Measurements from ENCODE around the gene MACROD2.
"Not testable (repeated sequence)": the region's sequence is repeated elsewhere in the genome, so short reads cannot be mapped to it uniquely, and the experiment has no call there.

MACROD2 gene

DNA sequence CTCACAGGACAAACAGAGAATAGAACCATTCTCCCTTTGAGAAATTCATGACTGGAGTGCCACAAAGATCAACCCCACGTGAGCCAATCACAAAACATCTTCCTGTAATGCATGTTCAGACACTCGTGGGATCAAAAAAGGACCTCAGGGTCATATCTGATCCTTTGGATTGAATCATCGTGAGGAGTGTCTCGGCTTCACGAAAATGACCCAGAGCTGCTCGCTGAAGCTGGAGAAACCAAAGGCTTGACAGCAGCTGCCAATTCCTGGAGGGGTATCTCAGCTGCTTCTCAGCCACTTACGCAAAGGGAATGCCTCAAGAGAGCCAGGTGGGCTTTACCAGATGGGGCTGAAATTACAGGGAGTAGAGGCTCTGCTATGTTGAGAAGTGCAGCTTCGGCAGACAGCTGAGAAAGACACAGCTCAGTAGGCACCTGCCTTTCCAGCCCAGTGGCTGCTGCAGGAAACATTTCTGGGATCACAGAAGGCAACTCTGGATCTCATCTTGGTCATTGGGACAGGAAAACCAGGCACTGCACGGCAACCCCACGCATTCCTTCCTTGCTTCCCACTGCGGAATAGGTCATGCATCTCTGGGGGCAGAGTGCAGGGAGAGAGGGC lies 1764.8 kb downstream of the MACROD2 start:
- DNase-seq (ENCODE audit: low spot score): peak; percentile 44

DNA sequence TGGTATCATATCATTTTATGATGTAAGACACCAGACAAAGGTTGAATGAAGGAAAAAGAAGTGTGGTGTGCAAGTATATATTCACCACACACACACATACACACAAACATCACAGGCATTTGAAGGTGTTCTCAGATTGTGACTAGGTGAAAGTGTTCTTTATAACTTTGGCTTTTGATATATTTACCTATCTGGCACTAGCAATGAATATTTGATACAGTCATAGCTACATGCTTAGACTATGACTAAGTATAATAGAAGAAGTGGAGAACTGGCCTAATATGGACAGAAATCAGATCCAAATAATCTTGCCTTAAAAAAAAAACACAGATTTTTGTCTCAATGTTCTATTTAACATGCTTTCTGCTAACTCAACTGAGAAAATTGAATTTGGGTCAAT lies 1768.0 kb downstream of the MACROD2 start:
- peak; percentile 49 for DNase-seq (ENCODE audit: low spot score)

GRCh38 chr20:15767586-15767985 lies 1772.3 kb downstream of the MACROD2 start:
- no peak for DNase-seq (ENCODE audit: low spot score)

GRCh38 chr20:15767999-15768741 lies 1772.9 kb downstream of the MACROD2 start:
- no peak for DNase-seq (ENCODE audit: low spot score)

GRCh38 chr20:15772826-15773225 lies 1777.5 kb downstream of the MACROD2 start:
- DNase-seq (ENCODE audit: low spot score): no peak

- no peak for DNase-seq (ENCODE audit: low spot score)
Measured at GRCh38 chr20:15774926-15775325, 1779.6 kb downstream of the MACROD2 start.

DNA sequence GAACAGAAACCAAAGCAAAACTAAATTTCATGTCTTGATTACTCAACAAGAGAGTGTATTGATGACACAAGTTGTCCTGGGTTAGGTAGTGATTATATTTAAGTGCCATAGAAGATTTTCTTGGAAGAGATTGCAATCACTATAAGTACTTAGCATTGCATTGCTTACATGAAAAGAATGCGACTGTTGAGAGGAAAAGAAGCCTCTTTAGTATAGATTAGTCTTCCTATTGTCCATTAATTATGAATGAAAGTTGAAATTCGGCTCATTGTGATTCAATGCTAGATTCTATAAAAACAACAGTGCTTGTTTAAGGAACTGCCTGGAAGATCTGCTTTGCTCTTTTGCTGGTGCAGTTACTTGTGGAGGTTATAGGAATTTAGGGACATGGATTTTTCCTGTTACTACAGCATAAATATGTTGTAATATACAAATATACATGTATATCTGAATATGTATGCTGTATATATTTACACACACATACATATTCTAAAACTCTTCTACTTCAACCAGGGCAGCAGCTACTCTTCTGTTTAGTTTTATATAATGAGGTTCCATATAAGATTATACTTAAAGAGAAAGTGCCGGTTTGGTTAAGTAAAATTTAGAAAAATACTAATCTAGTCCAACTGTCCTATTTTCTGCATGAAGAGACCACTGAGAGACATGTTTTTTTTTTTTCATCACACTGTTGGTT lies 1781.6 kb downstream of the MACROD2 start:
- DNase-seq (ENCODE audit: low spot score): no peak

- no peak for DNase-seq (ENCODE audit: low spot score)
Measured at GRCh38 chr20:15784020-15784419, 1788.7 kb downstream of the MACROD2 start.

DNA sequence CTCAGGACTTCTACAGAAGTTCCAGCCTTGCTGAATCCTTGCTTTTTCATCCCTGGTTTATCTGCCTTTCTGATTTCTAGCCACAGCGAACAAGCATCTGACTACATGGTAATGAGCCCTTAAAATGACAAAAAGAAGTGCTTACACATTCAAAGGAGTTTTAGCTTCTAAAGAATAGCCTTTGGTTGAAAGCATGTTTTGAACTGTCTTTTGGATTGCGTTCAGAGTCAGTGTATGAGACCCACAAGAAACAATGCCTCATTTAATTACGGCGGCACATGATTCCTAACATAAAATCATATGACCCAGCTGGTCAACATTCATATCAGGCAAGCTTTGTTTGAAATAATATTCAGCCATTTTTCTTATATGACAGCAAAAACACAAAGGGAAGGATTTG lies 1793.8 kb downstream of the MACROD2 start:
- DNase-seq (ENCODE audit: low spot score): no peak

DNA sequence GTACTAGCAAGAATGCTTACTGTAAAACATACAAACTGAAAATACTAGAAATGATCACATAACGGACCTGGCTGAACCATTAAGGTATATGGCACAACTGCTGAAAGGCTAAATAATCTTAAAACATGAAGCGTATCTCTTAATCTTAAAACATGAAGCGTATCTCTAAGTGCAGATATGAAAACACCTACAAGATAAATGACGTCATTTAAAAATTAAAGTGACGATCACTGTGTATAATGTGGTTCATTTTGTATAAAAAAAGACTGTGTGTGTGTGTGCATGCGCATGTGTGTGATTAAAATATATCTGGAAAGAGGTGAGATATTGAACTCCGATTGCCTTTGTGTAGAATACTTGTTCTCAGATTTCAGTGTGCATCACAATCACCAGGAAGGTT lies 1797.5 kb downstream of the MACROD2 start:
- no peak for DNase-seq (ENCODE audit: low spot score)

DNA sequence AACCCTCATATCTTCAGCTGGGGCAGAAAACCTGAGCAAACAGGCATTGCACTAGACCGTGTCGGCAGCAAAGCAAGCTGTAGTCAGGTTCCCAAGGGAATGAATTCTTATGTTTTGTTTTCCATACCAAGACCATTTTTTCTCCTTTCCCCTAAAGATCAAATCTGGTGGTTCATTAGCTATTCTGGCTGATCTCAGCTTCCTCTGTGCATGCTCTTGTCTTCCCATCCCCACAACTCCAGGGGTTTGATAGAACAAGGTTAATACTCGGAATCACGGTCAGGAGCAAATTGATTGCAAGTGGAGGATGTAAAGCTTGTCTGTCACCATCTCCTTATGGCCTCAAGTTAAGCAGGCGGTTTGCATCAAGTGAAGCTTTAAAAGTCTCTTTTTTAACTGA lies 1799.1 kb downstream of the MACROD2 start:
- DNase-seq (ENCODE audit: low spot score): no peak

- no peak for DNase-seq (ENCODE audit: low spot score)
Measured at GRCh38 chr20:15795305-15796019, 1800.1 kb downstream of the MACROD2 start.

DNA sequence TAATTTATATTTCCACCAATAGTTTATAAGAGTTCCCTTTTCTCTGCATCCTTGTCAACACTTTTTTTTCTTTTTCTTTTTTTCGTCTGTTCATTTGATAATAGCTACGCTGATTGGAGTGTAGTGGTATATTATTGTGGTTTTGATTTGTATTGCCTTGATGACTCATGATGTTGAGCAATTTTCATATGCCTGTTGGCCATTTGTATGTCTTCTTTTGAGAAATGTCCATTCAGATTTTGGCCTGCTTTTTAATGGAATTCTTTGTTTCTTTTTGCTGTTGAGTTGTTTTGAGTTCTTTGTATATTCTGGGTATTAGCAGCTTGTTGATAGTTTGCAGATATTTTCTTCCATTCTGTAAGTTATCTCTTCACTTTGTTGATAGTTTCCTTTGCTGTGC lies 1804.6 kb downstream of the MACROD2 start:
- DNase-seq (ENCODE audit: low spot score): no peak

- DNase-seq (ENCODE audit: low spot score): no peak
Measured at GRCh38 chr20:15802020-15802419, 1806.7 kb downstream of the MACROD2 start.

DNA sequence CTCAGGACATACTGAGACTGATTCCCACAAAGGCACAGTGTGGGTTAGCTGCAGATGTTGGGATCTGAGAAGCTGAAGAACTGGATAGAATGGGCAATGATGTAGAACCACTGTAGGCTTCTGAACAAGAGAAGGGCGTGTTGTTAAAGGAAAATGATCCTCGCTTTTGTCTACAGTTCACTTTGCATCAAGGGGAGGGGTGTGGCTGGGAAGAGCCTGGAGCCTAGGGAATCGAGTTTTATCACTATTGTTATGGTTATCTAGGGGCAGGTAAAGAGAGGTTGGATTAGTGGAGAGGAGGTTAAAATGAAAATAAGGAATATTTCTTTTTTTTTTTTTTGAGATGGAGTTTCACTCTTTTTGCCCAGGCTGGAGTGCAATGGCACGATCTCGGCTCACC lies 1809.8 kb downstream of the MACROD2 start:
- DNase-seq (ENCODE audit: low spot score): no peak

DNA sequence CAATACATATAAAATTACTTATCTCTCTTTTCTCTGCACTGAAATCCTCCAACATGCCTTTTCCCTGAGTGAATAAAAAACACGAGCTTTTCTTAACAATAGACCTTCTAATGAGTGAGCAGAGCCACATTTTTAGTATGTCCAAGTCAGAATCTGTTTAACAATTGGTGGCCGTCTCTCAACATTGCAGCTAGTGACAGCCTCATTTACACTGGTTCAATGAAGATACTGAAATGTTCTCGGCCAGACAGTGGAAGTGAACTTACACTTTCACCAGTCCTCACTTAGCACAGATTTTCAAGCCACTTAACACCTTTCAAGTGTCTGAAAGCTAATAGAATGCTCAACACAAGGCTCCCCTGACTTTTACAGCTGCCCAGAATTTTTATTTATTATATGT lies 1810.8 kb downstream of the MACROD2 start:
- no peak for DNase-seq (ENCODE audit: low spot score)

- no peak for DNase-seq (ENCODE audit: low spot score)
Measured at GRCh38 chr20:15807271-15807670, 1812.0 kb downstream of the MACROD2 start.

- not testable (repeated sequence) for DNase-seq (ENCODE audit: low spot score)
Measured at GRCh38 chr20:15807771-15808170, 1812.5 kb downstream of the MACROD2 start.

- DNase-seq (ENCODE audit: low spot score): no peak
Measured at GRCh38 chr20:15811951-15812350, 1816.6 kb downstream of the MACROD2 start.

GRCh38 chr20:15812696-15813095 lies 1817.4 kb downstream of the MACROD2 start:
- no peak for DNase-seq (ENCODE audit: low spot score)

- peak; percentile 33 for DNase-seq (ENCODE audit: low spot score)
Measured at GRCh38 chr20:15814360-15814759, 1819.0 kb downstream of the MACROD2 start.

DNA sequence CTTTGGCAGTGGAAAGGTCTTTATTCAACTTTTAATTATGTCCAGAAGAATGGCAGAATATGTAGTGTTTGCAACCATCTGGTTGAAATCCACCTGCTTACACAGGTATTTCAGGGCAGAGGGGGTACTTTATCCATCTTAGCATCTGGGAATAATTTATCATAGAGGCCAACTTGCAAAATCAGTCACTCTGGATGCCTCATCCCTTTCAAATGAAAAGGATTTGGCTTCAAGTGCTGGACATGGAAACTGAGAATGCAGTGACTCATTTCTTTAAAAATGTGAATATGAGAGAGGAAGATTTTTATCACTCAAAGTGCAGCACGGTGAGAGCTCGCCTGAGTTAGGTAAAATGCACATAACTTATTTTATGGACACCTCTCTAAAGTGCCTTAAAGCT lies 1819.6 kb downstream of the MACROD2 start:
- DNase-seq (ENCODE audit: low spot score): peak; percentile 58

DNA sequence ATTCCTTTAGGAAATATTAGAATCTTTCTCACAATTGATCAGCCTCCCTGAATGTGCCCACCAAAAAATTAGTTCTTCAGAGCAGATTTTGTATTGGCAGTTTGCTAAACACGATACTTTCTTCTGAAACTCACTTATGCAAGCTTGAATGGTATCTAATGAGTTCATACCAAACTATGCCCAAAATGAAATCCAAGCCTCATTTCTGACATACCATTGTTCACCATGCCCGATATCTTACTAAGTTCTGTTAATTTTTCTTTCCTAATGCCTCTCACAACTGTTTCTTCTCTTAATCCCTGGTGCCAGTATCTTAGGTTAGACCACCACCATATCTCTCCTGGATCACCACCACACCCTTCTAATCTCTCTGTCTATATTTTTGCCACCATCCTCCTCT lies 1822.0 kb downstream of the MACROD2 start:
- DNase-seq (ENCODE audit: low spot score): no peak

Data from kidney tubule cell (primary cell).